ENCODE results near the gene ASB6. TPM values are rescaled to one million over a fixed set of nuclear protein-coding genes. Genes with fewer than 3 reads are reported as not detected.
A peak's percentile ranks its signal among the peaks of the same experiment; 100 is the strongest.

The ASB6 gene
- total RNA-seq, 1 experiment from 2014 or later: 19.1 TPM

GRCh38 chr9:129643706-129644105 lies 1.8 kb upstream of the ASB6 start:
- Histone ChIP-seq H3K36me3 (ENCODE audit: low read depth, low read length) (no peaks in the 10 kb centered on the region), H3K9ac (ENCODE audit: low read length) (no peak overlapping the region), H3K4me1 (ENCODE audit: insufficient read depth, low read length) (peaks cover 3% of the 10 kb centered on the region; the same call in 1 of the 2 replicates), H2AFZ (ENCODE audit: low read length) (no peak overlapping the region), H3K9me3 (ENCODE audit: low read length) (no peaks in the 10 kb centered on the region), H3K4me3 (ENCODE audit: low read length) (no peak overlapping the region), H3K27ac (ENCODE audit: low read length) (no peak overlapping the region), H3K79me2 (ENCODE audit: low read length) (peaks cover 25% of the 10 kb centered on the region), H3F3A (ENCODE audit: low read length, unreplicated experiment) (no peaks in the 10 kb centered on the region), H3K9me2 (replicated peaks; ENCODE audit: low read length) (no peaks in the 10 kb centered on the region), H3K27me3 (ENCODE audit: low read length) (no peaks in the 10 kb centered on the region), H4K20me1 (ENCODE audit: low read length) (no peaks in the 10 kb centered on the region), H3K4me2 (ENCODE audit: low read length) (no peak overlapping the region)
- POLR2A ChIA-PET (ENCODE audit: unreplicated experiment): no interaction called here
- no TSS peak for BruUV-seq (replicated peaks)
- CTCF ChIA-PET: no interaction called here
- ATAC-seq (no peak), DNase-seq (no peak)
- intact Hi-C loops (cut with micrococcal nuclease): loop anchor here (2.0 kb wide), 1 partner anchor 83 kb away; no protein-coding TSS in a partner anchor
- TF ChIP-seq, protein P1, sequence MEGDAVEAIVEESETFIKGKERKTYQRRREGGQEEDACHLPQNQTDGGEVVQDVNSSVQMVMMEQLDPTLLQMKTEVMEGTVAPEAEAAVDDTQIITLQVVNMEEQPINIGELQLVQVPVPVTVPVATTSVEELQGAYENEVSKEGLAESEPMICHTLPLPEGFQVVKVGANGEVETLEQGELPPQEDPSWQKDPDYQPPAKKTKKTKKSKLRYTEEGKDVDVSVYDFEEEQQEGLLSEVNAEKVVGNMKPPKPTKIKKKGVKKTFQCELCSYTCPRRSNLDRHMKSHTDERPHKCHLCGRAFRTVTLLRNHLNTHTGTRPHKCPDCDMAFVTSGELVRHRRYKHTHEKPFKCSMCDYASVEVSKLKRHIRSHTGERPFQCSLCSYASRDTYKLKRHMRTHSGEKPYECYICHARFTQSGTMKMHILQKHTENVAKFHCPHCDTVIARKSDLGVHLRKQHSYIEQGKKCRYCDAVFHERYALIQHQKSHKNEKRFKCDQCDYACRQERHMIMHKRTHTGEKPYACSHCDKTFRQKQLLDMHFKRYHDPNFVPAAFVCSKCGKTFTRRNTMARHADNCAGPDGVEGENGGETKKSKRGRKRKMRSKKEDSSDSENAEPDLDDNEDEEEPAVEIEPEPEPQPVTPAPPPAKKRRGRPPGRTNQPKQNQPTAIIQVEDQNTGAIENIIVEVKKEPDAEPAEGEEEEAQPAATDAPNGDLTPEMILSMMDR (conservative IDR thresholded peaks at IDR 0.05; ENCODE audit: low read depth, low read length): no peak
- TF ChIP-seq EZH2phosphoT487 (IDR thresholded peaks at IDR 0.05; ENCODE audit: borderline replicate concordance, low read length) (no peak), EZH2 (IDR thresholded peaks at IDR 0.05; ENCODE audit: low read length, unreplicated experiment) (no peak)

- intact Hi-C loops (cut with micrococcal nuclease): no loop called here
- ChIA-PET POLR2A (ENCODE audit: unreplicated experiment) (no interaction called here), CTCF (no interaction called here)
- TF ChIP-seq, protein P1 (conservative IDR thresholded peaks at IDR 0.05; ENCODE audit: low read depth, low read length): no peak
- TF ChIP-seq EZH2phosphoT487 (IDR thresholded peaks at IDR 0.05; ENCODE audit: borderline replicate concordance, low read length) (no peak), EZH2 (IDR thresholded peaks at IDR 0.05; ENCODE audit: low read length, unreplicated experiment) (no peak)
- peak overlapping the region; percentile 89 for H3K9ac ChIP-seq (ENCODE audit: low read length)
- no peaks in the 10 kb centered on the region for H3F3A ChIP-seq (ENCODE audit: low read length, unreplicated experiment)
- peaks cover 3% of the 10 kb centered on the region; the same call in 1 of the 2 replicates for H3K4me1 ChIP-seq (ENCODE audit: insufficient read depth, low read length)
- ATAC-seq (peak; percentile 6), DNase-seq (no peak)
- BruUV-seq (replicated peaks): TSS peak; percentile 49
- peak overlapping the region; percentile 97 for H3K4me3 ChIP-seq (ENCODE audit: low read length)
- H3K9me2 ChIP-seq (replicated peaks; ENCODE audit: low read length): no peaks in the 10 kb centered on the region
- H4K20me1 ChIP-seq (ENCODE audit: low read length): no peaks in the 10 kb centered on the region
- no peaks in the 10 kb centered on the region for H3K9me3 ChIP-seq (ENCODE audit: low read length)
- no peaks in the 10 kb centered on the region for H3K27me3 ChIP-seq (ENCODE audit: low read length)
- H3K36me3 ChIP-seq (ENCODE audit: low read depth, low read length): no peaks in the 10 kb centered on the region
- no peak overlapping the region for H3K27ac ChIP-seq (ENCODE audit: low read length)
- H3K79me2 ChIP-seq (ENCODE audit: low read length): peaks cover 25% of the 10 kb centered on the region
- peak overlapping the region; percentile 97 for H3K4me2 ChIP-seq (ENCODE audit: low read length)
- peak overlapping the region; percentile 64 for H2AFZ ChIP-seq (ENCODE audit: low read length)
These were observed 841 bp downstream of the ASB6 start for GRCh38 chr9:129640871-129641749.
